NCI-H524 treated with DMSO at 0.1 percent for 48 hours (cell line): ENCODE measurements around the gene DPYSL4.
"Not testable (repeated sequence)": the region's sequence is repeated elsewhere in the genome, so short reads cannot be mapped to it uniquely, and the experiment has no call there.

Experiments used
- DNase-seq: peaks from one replicate; lab custom pipeline; 2025; lab: John Stamatoyannopoulos, UW

The DPYSL4 gene

GRCh38 chr10:132207536-132208461 lies 21.1 kb downstream of the DPYSL4 start:
- no peak for DNase-seq

- DNase-seq = no peak
These were observed 21.8 kb downstream of the DPYSL4 start for GRCh38 chr10:132208462-132209050.

GRCh38 chr10:132209130-132209529 lies 22.4 kb downstream of the DPYSL4 start:
- no peak for DNase-seq

- DNase-seq = no peak
These were observed 23.3 kb downstream of the DPYSL4 start for GRCh38 chr10:132209978-132210530.

- DNase-seq = no peak
These were observed 24.0 kb downstream of the DPYSL4 start for GRCh38 chr10:132210766-132211165.

GRCh38 chr10:132211246-132211645 lies 24.5 kb downstream of the DPYSL4 start:
- DNase-seq = no peak

- DNase-seq = no peak
These were observed 26.1 kb downstream of the DPYSL4 start for GRCh38 chr10:132212816-132213215.

- DNase-seq = no peak
These were observed 27.2 kb downstream of the DPYSL4 start for GRCh38 chr10:132213917-132214316.

- DNase-seq = not testable (repeated sequence)
These were observed 29.7 kb downstream of the DPYSL4 start for GRCh38 chr10:132216441-132216840.

- DNase-seq = no peak
These were observed 32.7 kb downstream of the DPYSL4 start for GRCh38 chr10:132219486-132219885.

- no peak for DNase-seq
These were observed 33.3 kb downstream of the DPYSL4 start for GRCh38 chr10:132220061-132220460.

- not testable (repeated sequence) for DNase-seq
These were observed 34.2 kb downstream of the DPYSL4 start for GRCh38 chr10:132220996-132221395.

GRCh38 chr10:132222726-132223125 lies 36.0 kb downstream of the DPYSL4 start:
- no peak for DNase-seq

- no peak for DNase-seq
These were observed 36.4 kb downstream of the DPYSL4 start for GRCh38 chr10:132223156-132223590.

- DNase-seq = no peak
These were observed 37.0 kb downstream of the DPYSL4 start for GRCh38 chr10:132223611-132224342.

- DNase-seq = no peak
These were observed 37.8 kb downstream of the DPYSL4 start for GRCh38 chr10:132224343-132225072.

GRCh38 chr10:132225073-132225848 lies 38.5 kb downstream of the DPYSL4 start:
- no peak for DNase-seq

- no peak for DNase-seq
These were observed 39.1 kb downstream of the DPYSL4 start for GRCh38 chr10:132225849-132226205.

GRCh38 chr10:132226586-132227405 lies 40.0 kb downstream of the DPYSL4 start:
- no peak for DNase-seq

GRCh38 chr10:132227851-132228390 lies 41.2 kb downstream of the DPYSL4 start:
- DNase-seq = no peak
